Mesendoderm (in vitro differentiated cells): ENCODE results near the gene ACTG1. TPM values are rescaled to one million over a fixed set of nuclear protein-coding genes. Genes with fewer than 3 reads are reported as not detected.

Experiments
- DNase-seq: peaks from one replicate; pipeline ENCODE4 v3.0.0; 2013
- H2AK5ac ChIP-seq: 2 replicates; pipeline ENCODE4 v1.6.1; 2013; ENCODE audit warnings: low read length, inconsistent platforms
- H2BK120ac ChIP-seq: 2 replicates; pipeline ENCODE4 v1.6.1; 2013; ENCODE audit warnings: low read depth, mild to moderate bottlenecking, low read length, moderate library complexity, mixed read lengths
- H2BK15ac ChIP-seq: replicated peaks from 2 replicates; pipeline ENCODE4 v1.6.1; 2013; ENCODE audit warnings: low read depth, mild to moderate bottlenecking, moderate library complexity
- H2BK5ac ChIP-seq: 2 replicates; pipeline ENCODE4 v1.6.1; 2013; ENCODE audit warnings: low read length, inconsistent platforms
- H3K18ac ChIP-seq: 2 replicates; pipeline ENCODE4 v1.6.1; 2013; ENCODE audit warnings: mild to moderate bottlenecking, low read length, mixed read lengths
- H3K23ac ChIP-seq: one replicate; pipeline ENCODE4 v1.6.1; 2013; ENCODE audit warnings: low read length
- H3K27ac ChIP-seq: 2 replicates; pipeline ENCODE4 v1.5.1; 2013; ENCODE audit warnings: low read depth, mild to moderate bottlenecking, inconsistent platforms, low read length, moderate library complexity
- H3K27me3 ChIP-seq: 2 replicates; pipeline ENCODE4 v1.6.1; 2013; ENCODE audit warnings: low read length, control low read depth, mild to moderate bottlenecking, inconsistent platforms; ENCODE audit not compliant: insufficient read depth, poor library complexity
- H3K36me3 ChIP-seq: 2 replicates; pipeline ENCODE4 v1.6.1; 2013; ENCODE audit warnings: low read length, inconsistent platforms; ENCODE audit not compliant: control insufficient read depth, insufficient read depth
- H3K4ac ChIP-seq: one replicate; pipeline ENCODE4 v1.6.1; 2013; ENCODE audit warnings: low read depth, mild to moderate bottlenecking, low read length, moderate library complexity
- H3K4me1 ChIP-seq: 2 replicates; pipeline ENCODE4 v1.6.1; 2013; ENCODE audit warnings: low read depth, low read length, inconsistent platforms; ENCODE audit not compliant: control insufficient read depth
- H3K4me2 ChIP-seq: 2 replicates; pipeline ENCODE4 v1.6.1; 2013; ENCODE audit warnings: low read length
- H3K4me3 ChIP-seq: 2 replicates; pipeline ENCODE4 v1.5.1; 2013; ENCODE audit warnings: mild to moderate bottlenecking, low read length
- H3K56ac ChIP-seq: one replicate; pipeline ENCODE4 v1.6.1; 2013; ENCODE audit warnings: low read length
- H3K79me1 ChIP-seq: 2 replicates; pipeline ENCODE4 v1.6.1; 2013; ENCODE audit warnings: low read length, inconsistent platforms
- H3K79me2 ChIP-seq: 2 replicates; pipeline ENCODE4 v1.6.1; 2013; ENCODE audit warnings: mild to moderate bottlenecking, low read length; ENCODE audit not compliant: control insufficient read depth, insufficient read depth
- H3K9ac ChIP-seq: 2 replicates; pipeline ENCODE4 v1.6.1; 2013; ENCODE audit warnings: low read length, inconsistent platforms
- H4K5ac ChIP-seq: one replicate; pipeline ENCODE4 v1.6.1; 2013; ENCODE audit warnings: low read length
- H4K8ac ChIP-seq: one replicate; pipeline ENCODE4 v1.6.1; 2013; ENCODE audit warnings: low read depth, mild to moderate bottlenecking, control low read depth, low read length, moderate library complexity
- WGBS: extraction: QIAGEN DNeasy Blood & Tissue Kit; methylation state at CpG from one replicate; pipeline ENCODE4 v1.1.7; 2013; ENCODE audit warnings: low lambda C conversion rate, missing lambda C conversion rate; ENCODE audit not compliant: insufficient coverage; ENCODE audit errors: extremely low coverage; 5-methylcytosine and 5-hydroxymethylcytosine counted together
- polyA plus RNA-seq, 2 experiments: library from polyadenylated mRNA; stranded (reverse); fragments of 200-250 nt; gene quantifications; one replicate each; pipeline ENCODE4 v1.2.3, GENCODE V29; 2013

Gene ACTG1
- 9,422 TPM for polyA plus RNA-seq (2013, experiment 1 of 2)
- polyA plus RNA-seq (2013, experiment 2 of 2), result 9,613 TPM

DNA sequence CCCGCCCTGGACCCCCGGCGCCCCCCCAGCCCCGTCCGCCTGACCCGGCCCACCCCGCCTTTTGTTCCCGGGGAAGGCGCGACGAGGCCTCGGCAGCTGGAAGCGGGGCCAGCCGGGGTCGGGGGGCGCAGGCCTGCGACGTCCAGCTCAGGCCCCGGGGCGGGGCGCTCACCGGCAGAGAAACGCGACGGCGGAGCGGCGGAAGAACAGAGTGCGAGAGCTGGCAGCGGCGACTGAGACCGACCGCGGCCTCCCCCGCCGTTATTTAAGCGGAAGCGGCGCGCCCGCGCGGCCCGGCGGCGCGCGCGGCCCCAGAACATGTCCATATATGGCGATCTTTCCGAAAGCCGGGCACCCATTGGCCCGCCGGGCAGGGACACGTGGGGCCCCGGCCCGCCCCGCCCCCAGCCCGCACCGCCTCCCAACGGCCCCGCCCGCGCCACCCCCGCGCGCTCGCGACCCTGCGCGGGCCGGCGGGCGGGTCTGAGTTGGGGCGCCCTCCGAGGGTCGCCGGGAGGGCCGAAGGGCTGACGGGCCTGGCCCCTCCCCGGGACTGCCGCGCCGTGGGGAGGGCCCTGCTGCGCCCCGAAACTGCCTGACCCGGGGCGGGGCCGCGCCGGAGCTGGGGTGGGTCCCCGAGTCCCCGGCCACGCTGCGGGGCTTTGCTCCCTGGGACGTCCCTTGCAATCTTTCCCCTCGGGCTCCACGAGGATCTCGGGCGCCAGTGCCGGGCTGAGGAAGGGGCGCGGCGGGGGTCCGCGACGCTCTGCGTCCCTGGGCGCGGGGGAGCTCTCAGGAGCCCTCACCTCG is at the start of gene ACTG1:
ACTG1 (minus strand) TSS at position 238 of the 810 bp plus-strand sequence. CDS start 445 bp downstream, outside the sequence.
- peak within 1 kb of the TSS; percentile 66 for H4K8ac ChIP-seq
- peak; percentile 95 for DNase-seq
- WGBS, result no CpG with 5 or more reads among the region's 111 CpGs
- H3K79me1 ChIP-seq, result peaks cover 5% of the 10 kb centered on the region
- peak within 1 kb of the TSS; percentile 81 for H3K9ac ChIP-seq
- no peak within 1 kb of the TSS for H2BK15ac ChIP-seq
- H3K27me3 ChIP-seq, result no peaks in the 10 kb centered on the region
- H3K36me3 ChIP-seq, result peaks cover 23% of the 10 kb centered on the region
- H2AK5ac ChIP-seq, result peak within 1 kb of the TSS; percentile 50
- H3K4me3 ChIP-seq, result peak within 1 kb of the TSS; percentile 98
- H3K79me2 ChIP-seq, result peaks cover 52% of the 10 kb centered on the region
- peaks cover 6% of the 10 kb centered on the region for H3K4me1 ChIP-seq
- peak within 1 kb of the TSS; percentile 32 for H2BK120ac ChIP-seq
- peak within 1 kb of the TSS; percentile 85 for H3K23ac ChIP-seq
- peak within 1 kb of the TSS; percentile 99 for H3K18ac ChIP-seq
- H3K4ac ChIP-seq, result peak within 1 kb of the TSS; percentile 100
- peak within 1 kb of the TSS; percentile 98 for H3K56ac ChIP-seq
- peak within 1 kb of the TSS; percentile 68 for H2BK5ac ChIP-seq
- H4K5ac ChIP-seq, result no peak within 1 kb of the TSS
- peak within 1 kb of the TSS; percentile 59 for H3K4me2 ChIP-seq
- H3K27ac ChIP-seq, result peak within 1 kb of the TSS; percentile 98

DNA sequence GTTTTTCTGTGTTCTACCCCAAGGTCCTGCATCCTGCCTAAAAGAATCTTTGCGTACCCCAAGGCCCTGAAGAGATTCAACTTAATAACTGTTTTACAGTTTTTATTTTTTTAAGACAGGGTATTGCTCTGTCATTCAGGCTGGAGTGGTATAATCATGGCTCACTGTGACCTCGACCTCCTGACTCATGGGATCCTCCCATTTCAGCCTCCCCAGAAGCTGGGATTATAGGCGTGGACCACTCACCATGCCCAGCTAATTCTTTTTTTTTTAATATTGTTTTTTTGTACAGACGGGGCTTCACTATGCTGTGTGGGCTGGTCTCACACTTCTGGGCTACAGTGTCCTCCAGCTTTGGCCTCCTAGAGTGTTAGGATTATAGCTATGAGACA is 48.9 kb upstream of the ACTG1 start:
- Histone ChIP-seq H3K79me1 (no peaks in the 10 kb centered on the region), H3K9ac (no peak overlapping the region), H3K4ac (no peak overlapping the region), H3K4me1 (no peaks in the 10 kb centered on the region), H3K56ac (no peak overlapping the region), H2AK5ac (no peak overlapping the region), H3K23ac (no peak overlapping the region), H4K8ac (no peak overlapping the region), H2BK5ac (no peak overlapping the region), H3K4me2 (no peak overlapping the region), H2BK15ac (no peak overlapping the region), H3K18ac (no peak overlapping the region), H2BK120ac (no peak overlapping the region), H3K79me2 (no peaks in the 10 kb centered on the region), H3K4me3 (no peak overlapping the region), H4K5ac (no peak overlapping the region), H3K27me3 (no peaks in the 10 kb centered on the region), H3K36me3 (peaks cover 16% of the 10 kb centered on the region), H3K27ac (no peak overlapping the region)
- DNase-seq, result no peak
- WGBS, result no CpG with 5 or more reads among the region's 4 CpGs

DNA sequence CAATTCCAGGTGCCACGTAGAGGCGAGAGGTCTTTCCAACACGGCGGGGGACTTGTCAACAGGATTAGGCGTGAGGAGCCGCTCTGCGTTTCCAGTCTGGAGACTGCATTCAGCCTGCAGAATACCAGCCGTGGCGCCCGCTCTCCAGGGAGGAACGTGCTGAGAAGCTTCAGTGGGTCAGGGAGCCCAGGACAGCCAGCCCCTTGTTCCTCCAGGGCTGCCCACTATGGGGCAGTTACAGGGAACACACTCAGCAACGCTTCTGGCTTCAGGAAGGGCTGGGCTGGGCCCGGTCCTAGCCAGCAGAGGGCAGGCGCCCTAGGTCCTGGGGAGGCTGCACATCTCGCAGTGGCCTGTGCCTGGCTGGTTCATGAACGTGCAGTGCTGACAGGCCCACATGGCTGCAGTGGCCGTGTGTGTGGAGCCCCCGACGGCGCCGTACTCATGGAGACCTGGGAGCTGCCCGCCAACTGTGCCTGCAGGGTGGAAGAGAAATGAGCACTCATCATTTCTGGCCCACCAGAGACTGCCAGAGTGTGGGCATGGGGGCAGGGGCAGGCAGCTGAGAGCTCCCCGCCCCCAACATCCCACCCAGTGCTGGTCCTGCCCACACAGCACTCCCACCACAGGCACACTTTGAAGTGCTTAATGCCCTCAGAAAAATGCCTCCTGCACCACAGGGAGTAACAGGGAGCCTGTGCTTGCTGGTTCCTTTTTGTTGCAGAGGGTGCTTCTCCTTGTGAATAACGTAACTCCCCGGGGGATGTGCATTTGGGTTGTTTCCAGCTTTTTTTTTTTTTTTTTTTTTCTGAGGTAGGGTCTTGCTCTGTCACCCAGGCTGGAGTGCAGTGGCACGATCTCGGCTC is 46.6 kb upstream of the ACTG1 start:
- H3K4me1 ChIP-seq, result no peaks in the 10 kb centered on the region
- H3K23ac ChIP-seq, result no peak overlapping the region
- no peaks in the 10 kb centered on the region for H3K79me2 ChIP-seq
- no peaks in the 10 kb centered on the region for H3K79me1 ChIP-seq
- peaks cover 8% of the 10 kb centered on the region for H3K36me3 ChIP-seq
- DNase-seq, result peak; percentile 48
- no peak overlapping the region for H4K8ac ChIP-seq
- no peak overlapping the region for H3K18ac ChIP-seq
- H3K4me2 ChIP-seq, result no peak overlapping the region
- WGBS, result no CpG with 5 or more reads among the region's 27 CpGs
- no peak overlapping the region for H2BK15ac ChIP-seq
- no peak overlapping the region for H3K56ac ChIP-seq
- no peak overlapping the region for H3K27ac ChIP-seq
- no peak overlapping the region for H4K5ac ChIP-seq
- H2AK5ac ChIP-seq, result no peak overlapping the region
- no peaks in the 10 kb centered on the region for H3K27me3 ChIP-seq
- H3K9ac ChIP-seq, result no peak overlapping the region
- H2BK5ac ChIP-seq, result no peak overlapping the region
- no peak overlapping the region for H2BK120ac ChIP-seq
- H3K4me3 ChIP-seq, result no peak overlapping the region
- no peak overlapping the region for H3K4ac ChIP-seq

- no peaks in the 10 kb centered on the region for H3K79me1 ChIP-seq
- no peak for DNase-seq
- no peak overlapping the region for H3K27ac ChIP-seq
Measured at GRCh38 chr17:81558115-81558468, 45.5 kb upstream of the ACTG1 start.

DNA sequence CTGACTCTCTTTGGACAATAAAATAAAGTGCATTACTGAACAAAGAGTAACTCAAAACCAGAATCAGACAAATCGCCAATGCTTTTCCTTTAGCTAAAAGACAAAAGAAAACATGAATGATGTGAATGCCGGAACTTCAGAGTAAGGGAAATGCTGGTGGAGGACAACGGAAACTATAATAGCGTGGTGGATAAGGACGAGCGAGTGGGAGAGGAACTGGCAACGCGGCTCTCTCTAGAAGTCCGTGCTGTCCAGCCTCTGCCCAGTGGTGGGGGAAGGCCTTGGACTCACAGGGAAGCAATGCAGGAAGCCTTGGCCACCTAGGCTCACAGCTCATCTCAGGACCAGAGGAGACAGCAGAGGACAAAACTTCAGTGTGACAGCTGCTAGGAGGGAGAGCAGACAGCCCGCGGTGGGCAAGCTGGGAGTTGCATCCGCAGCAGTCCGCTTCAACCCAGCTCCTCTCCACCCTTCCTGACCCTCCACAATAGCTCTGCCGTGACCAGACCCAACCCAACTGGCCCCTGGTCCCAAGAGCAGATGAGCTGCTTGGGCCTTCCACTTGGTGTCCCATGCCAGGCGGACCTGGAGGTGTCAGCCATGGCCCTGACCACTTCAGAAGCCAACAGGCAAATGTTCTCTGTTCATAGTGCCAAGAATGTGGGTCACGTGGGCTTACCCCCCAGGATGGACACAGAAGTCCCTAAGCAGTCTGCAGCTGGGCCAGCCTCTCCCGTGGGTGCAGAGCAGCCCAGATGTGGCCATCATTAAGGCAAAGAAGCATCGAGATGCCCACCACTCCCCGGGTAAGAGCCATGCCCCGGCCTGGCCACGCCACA is 44.9 kb upstream of the ACTG1 start:
- H2BK5ac ChIP-seq, result no peak overlapping the region
- no peak overlapping the region for H3K56ac ChIP-seq
- no peaks in the 10 kb centered on the region for H3K79me2 ChIP-seq
- no peaks in the 10 kb centered on the region for H3K27me3 ChIP-seq
- H3K79me1 ChIP-seq, result no peaks in the 10 kb centered on the region
- no CpG with 5 or more reads among the region's 21 CpGs for WGBS
- peaks cover 3% of the 10 kb centered on the region for H3K4me1 ChIP-seq
- DNase-seq, result no peak
- H3K4me3 ChIP-seq, result no peak overlapping the region
- no peak overlapping the region for H2BK120ac ChIP-seq
- no peak overlapping the region for H2BK15ac ChIP-seq
- no peak overlapping the region for H4K5ac ChIP-seq
- no peak overlapping the region for H3K4me2 ChIP-seq
- peaks cover 6% of the 10 kb centered on the region for H3K36me3 ChIP-seq
- no peak overlapping the region for H3K9ac ChIP-seq
- no peak overlapping the region for H3K4ac ChIP-seq
- no peak overlapping the region for H3K27ac ChIP-seq
- H3K23ac ChIP-seq, result no peak overlapping the region
- H3K18ac ChIP-seq, result no peak overlapping the region
- no peak overlapping the region for H4K8ac ChIP-seq
- no peak overlapping the region for H2AK5ac ChIP-seq

More at GRCh38 chr17:81558115-81558468, 45.5 kb upstream of the ACTG1 start:
- Histone ChIP-seq H2BK5ac (no peak overlapping the region), H3K4ac (no peak overlapping the region), H3K23ac (no peak overlapping the region), H3K18ac (no peak overlapping the region), H2BK15ac (no peak overlapping the region), H2BK120ac (no peak overlapping the region), H3K9ac (no peak overlapping the region), H3K27me3 (no peaks in the 10 kb centered on the region), H3K4me2 (no peak overlapping the region), H3K4me3 (no peak overlapping the region), H4K8ac (no peak overlapping the region), H3K36me3 (peaks cover 6% of the 10 kb centered on the region), H4K5ac (no peak overlapping the region), H3K56ac (no peak overlapping the region), H3K4me1 (peaks cover 3% of the 10 kb centered on the region), H2AK5ac (no peak overlapping the region), H3K79me2 (no peaks in the 10 kb centered on the region)
- WGBS, result no CpG with 5 or more reads among the region's 12 CpGs
